ENCODE data around the gene GOLGA6L2. TPM values are rescaled to one million over a fixed set of nuclear protein-coding genes. Genes with fewer than 3 reads are reported as not detected.
"Not testable (repeated sequence)": the region's sequence is repeated elsewhere in the genome, so short reads cannot be mapped to it uniquely, and the experiment has no call there.

GOLGA6L2 gene
- total RNA-seq, 1 donor from 2014 or later = not detected

- intact Hi-C loops (cut with DNase I) = no loop called here
- ATAC-seq (no peak), DNase-seq (ENCODE audit: missing footprints) (no peak)
These were observed 9.9 kb downstream of the GOLGA6L2 start for GRCh38 chr15:23437146-23437545.

GRCh38 chr15:23436421-23436820 is 10.6 kb downstream of the GOLGA6L2 start:
- ATAC-seq (no peak), DNase-seq (ENCODE audit: missing footprints) (no peak)
- intact Hi-C loops (cut with DNase I) = no loop called here

GRCh38 chr15:23434699-23435098 is 12.3 kb downstream of the GOLGA6L2 start:
- DNase-seq (ENCODE audit: missing footprints); intact Hi-C loops (cut with DNase I); ATAC-seq: not testable (repeated sequence)

DNA sequence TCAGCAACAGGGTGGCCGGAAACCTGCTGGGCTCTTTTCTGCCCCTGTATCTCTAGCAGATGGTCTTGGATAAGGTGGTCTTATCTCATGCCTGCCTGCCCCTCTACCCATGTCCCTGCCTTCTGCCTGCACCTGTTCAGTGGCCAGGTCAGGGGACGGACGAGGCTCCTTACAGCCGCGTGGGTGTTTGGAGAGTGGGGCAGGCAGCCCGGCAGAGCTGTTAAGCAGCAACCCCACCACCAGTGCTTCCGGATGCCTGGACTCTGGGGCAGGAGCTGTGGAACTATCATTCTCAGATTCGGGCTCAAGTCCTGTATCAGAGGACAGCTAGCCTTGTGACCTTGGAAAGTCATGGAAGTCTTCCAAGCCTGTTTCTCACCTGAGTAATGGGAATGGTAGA is 21.7 kb downstream of the GOLGA6L2 start:
- intact Hi-C loops (cut with DNase I); DNase-seq (ENCODE audit: missing footprints); ATAC-seq: not testable (repeated sequence)

- intact Hi-C loops (cut with DNase I) = no loop called here
- ATAC-seq = no peak
- no peak for DNase-seq (ENCODE audit: missing footprints)
These were observed 22.7 kb downstream of the GOLGA6L2 start for GRCh38 chr15:23424111-23424904.

DNA sequence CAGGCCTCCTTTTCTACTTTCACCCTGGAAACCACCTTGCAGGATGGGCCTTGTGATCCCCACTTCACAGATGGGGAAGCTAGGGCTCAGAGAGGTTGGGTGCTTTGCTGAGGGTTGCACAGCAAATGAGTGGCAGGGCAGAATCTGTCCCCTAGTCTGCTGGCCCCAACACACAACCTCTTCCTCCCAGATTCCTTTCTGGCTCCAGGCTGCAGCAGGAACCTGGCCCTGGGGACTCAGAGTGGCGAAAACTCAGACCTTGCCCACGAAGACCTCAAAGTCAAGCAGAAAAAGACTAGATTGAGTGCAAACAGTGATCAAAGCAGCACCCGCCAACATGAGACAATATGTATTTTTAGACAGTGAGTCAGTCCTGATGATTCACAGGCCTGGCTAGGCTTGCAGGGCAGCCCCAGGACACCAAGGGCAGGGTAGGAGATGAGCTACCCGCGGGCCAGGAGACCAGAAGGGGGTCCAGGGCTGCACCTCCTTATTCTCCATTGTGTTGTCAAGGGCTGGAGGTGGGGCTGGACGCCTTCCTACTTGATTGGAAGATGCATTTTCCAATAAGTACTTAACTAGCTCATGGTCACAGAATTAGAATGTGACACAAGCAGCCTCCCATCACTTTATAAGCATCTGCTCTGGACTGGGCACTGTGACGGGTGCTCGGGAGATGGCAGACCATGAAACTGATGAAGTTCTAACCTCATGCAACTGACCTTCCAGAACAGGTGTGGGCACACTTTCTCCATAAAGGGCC is 23.9 kb downstream of the GOLGA6L2 start:
- no peak for DNase-seq (ENCODE audit: missing footprints)
- peak; percentile 87 for ATAC-seq
- intact Hi-C loops (cut with DNase I) = no loop called here

- DNase-seq (ENCODE audit: missing footprints) (no peak), ATAC-seq (no peak)
- intact Hi-C loops (cut with DNase I) = no loop called here
These were observed 24.7 kb downstream of the GOLGA6L2 start for GRCh38 chr15:23422099-23422945.

- DNase-seq (ENCODE audit: missing footprints) (no peak), ATAC-seq (no peak)
- intact Hi-C loops (cut with DNase I) = no loop called here
These were observed 26.1 kb downstream of the GOLGA6L2 start for GRCh38 chr15:23420806-23421575.

GRCh38 chr15:23416349-23417276 is 30.4 kb downstream of the GOLGA6L2 start:
- intact Hi-C loops (cut with DNase I) = loop anchor here (10.0 kb wide), 1 partner anchor 68 kb away; no protein-coding TSS in a partner anchor
- no peak for DNase-seq (ENCODE audit: missing footprints)
- no peak for ATAC-seq

DNA sequence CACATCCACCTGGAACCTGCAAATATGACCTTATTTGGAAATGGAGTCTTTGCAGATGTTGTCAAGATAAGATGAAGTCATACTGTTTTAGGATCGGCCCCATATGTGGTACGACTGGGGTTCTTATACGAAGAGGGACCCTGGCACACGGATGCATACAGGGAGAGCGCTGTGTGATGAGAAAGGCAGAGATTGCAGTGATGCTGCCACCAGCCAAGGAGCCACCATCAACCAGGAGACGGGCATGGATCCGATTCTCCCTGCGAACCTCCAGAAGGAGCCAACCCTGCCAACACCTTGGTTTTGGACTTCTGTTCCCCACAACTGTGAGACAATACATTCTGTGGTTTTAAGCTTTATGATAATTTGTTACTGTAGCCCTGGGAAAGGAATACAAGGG is 31.2 kb downstream of the GOLGA6L2 start:
- not testable (repeated sequence) for DNase-seq (ENCODE audit: missing footprints); ATAC-seq
- intact Hi-C loops (cut with DNase I) = loop anchor here (10.0 kb wide), 1 partner anchor 69 kb away; no protein-coding TSS in a partner anchor

DNA sequence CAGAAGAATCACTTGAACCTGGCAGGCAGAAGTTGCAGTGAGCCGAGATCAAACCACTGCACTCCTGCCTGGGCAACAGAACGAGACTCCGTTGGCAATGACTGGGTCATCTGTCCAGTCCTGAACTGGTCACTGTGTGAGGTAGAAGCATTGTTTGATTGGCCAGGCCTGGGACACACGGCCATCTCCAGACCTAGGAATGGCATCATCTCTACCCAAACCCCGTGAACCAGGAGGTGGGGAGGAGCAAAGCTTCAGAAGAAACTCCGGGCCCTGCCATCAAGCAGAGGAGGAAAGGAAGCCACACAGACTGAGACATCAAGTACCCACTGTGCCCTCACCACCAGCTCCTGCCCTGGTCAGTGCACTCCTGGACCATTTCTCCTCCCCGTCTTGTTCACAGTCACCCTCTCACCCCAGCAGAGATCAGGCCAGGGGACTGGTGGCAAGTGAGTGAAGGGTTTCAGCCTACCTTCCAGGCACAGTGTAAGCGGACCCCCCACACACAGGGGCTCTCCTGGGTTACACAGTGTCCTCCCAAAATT is 31.6 kb downstream of the GOLGA6L2 start:
- DNase-seq (ENCODE audit: missing footprints) = no peak

GRCh38 chr15:23412881-23413600 is 34.0 kb downstream of the GOLGA6L2 start:
- not testable (repeated sequence) for DNase-seq (ENCODE audit: missing footprints); ATAC-seq
- intact Hi-C loops (cut with DNase I) = loop anchor here (10.0 kb wide), 1 partner anchor 72 kb away; no protein-coding TSS in a partner anchor

More for the DNA sequence above, 31.6 kb downstream of the GOLGA6L2 start:
- intact Hi-C loops (cut with DNase I) = loop anchor here (10.0 kb wide), 1 partner anchor 69 kb away; no protein-coding TSS in a partner anchor
- ATAC-seq = no peak

DNA sequence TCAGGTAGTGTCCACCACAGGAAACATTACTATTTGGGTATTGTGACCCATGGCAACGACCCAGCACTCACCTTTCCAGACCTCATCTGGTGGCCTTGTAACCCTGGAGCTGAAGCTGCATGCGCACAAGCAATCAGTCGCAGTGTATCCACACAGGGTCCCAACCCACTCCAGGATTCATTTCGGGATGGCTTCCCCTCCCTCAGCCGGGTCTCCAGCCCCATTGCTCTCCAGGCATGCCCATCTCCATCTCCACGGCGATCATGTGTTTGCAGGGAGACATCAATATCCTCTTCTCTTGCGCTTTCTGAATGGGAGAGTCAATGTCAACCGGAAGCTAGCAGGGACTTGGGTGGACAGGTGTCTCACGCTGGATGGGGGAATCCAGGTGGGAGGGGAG is 35.2 kb downstream of the GOLGA6L2 start:
- intact Hi-C loops (cut with DNase I) = loop anchor here (10.0 kb wide), 1 partner anchor 73 kb away; no protein-coding TSS in a partner anchor
- ATAC-seq = no peak

GRCh38 chr15:23403550-23403949 is 43.5 kb downstream of the GOLGA6L2 start:
- ATAC-seq (peak; percentile 91), DNase-seq (ENCODE audit: missing footprints) (no peak)
- intact Hi-C loops (cut with DNase I) = no loop called here

More for the DNA sequence above, 35.2 kb downstream of the GOLGA6L2 start:
- no peak for DNase-seq (ENCODE audit: missing footprints)

DNA sequence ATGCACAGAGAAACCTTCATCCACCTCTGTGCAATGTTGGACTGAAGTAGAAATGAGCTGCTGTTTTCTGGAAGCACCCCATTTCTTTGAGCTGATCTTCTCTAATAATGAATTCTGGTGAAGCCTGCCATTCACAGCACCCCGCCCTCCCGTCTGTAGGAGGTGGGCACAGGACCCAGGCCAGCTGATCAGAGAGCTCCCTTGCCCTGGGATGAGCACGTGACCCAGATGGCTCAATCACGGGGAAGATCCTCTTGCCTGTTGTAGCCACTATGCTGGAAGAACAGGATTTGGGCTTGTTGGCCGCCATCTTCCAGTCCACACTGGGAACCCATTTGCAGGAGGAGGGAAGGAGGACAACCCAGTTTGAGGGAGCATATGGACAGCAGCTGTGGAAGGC is 44.5 kb downstream of the GOLGA6L2 start:
- DNase-seq (ENCODE audit: missing footprints) = no peak
- no peak for ATAC-seq
- intact Hi-C loops (cut with DNase I) = no loop called here

DNA sequence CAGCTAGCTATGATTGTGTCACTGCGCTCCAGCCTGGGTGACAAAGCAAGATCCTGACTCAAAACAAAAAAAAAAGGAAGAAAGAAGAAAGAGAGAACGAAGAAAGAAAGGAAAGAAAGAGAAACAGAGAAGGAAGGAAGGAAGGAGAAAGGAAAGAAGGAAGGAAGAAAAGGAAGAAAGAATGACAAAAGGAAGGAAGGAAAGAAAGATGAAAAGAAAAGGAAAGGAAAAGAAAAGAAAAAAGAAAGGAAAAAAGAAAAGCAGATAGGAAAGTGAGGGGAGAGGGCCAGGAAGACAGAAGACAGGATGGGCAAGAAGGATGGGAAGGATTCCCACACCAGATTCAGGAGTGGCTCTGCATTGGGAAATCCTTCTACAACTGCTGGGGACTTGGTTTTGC is 44.9 kb downstream of the GOLGA6L2 start:
- DNase-seq (ENCODE audit: missing footprints) (no peak), ATAC-seq (no peak)
- intact Hi-C loops (cut with DNase I) = no loop called here

All from Right ventricle myocardium inferior (tissue), 1 donor.